GM15510 (cell line): ENCODE data around the gene PPP1R14D.

Experiments used
- POLR2A ChIP-seq: IDR thresholded peaks from 3 replicates; pipeline ENCODE4 v1.6.1; 2011; ENCODE audit warnings: borderline replicate concordance; ENCODE audit not compliant: insufficient read length; ENCODE audit errors: extremely low read depth

Gene PPP1R14D

DNA sequence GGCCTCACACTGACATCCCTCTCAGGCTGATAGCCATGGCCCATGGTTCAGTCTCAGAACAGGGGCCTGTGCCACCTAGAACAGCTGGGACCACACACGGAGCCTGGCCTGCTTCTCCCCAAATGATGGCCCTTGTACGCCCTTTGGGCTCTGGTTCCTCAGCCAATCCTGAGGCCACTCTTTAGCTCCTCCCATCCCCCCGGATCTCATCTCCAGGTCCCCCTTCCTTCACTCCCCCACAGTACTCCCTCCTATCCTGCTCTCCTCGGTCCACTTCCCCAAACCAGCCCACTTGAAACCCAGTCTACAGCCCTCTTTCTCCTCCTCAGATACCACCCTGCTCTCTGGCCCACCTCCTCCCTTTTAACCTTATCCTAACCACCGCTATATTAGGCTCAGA lies 39.4 kb downstream of the PPP1R14D start:
- TF ChIP-seq POLR2A, result no peak

DNA sequence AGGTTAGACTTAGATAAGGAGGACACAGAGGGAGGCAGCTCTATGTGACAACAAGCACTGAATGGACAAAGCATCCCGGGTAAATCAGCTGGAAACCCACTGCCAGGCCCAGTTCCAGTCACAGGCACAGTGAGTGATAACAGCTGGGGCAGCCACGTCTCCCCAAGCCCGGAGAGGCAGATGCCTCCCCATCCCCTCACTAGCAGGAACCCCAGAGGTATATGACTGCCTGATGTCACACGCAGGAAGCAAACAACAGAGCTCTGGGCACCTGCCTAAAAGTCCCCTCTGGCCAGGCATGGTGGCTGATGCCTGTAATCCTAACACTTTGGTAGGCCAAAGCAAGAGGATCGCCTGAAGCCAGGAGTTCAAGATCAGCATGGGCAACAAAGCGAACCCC lies 40.5 kb downstream of the PPP1R14D start:
- TF ChIP-seq POLR2A, result no peak

DNA sequence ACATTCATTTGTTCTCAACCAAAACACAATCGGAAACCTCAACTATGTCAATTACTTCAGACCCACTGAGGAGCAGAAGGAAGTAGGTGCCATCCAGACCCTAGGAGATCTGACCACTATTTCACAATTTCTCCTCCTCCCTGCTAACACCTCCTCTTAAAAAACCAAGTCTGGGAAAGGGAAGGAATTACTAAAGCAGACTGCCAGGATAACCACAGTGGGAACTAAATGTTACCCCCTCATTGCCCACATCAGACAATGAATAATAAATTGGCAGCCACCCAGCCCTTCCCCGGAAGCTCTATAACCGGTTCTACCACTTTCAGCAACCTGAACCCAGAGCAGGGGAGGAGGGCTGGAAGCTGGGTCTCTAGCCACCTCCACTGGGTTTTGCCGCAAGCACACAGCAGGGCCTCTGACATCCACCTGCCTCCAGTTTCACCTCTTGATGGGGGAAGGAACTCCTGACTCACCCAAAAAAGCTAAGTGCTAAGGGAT lies 41.1 kb downstream of the PPP1R14D start:
- TF ChIP-seq POLR2A, result no peak

DNA sequence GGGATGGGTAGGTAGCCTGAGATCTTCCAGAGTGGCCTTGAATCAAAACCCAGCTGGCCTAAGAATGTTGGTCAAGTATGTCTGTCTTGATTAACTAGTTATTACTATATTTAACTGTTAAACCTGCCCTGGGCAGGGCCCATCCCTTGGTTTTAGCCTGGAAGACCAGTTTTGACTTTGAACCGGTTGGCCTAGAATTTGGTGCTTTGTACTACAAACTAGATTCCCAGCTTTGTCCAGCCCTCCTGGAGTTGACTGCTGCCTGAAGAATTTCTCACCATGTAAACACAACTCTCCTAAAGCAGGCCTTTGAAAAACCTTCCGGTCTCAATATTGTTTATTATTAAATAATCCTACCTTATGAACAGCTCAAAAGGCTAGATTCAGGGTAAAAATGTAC lies 42.7 kb downstream of the PPP1R14D start:
- TF ChIP-seq POLR2A, result no peak

DNA sequence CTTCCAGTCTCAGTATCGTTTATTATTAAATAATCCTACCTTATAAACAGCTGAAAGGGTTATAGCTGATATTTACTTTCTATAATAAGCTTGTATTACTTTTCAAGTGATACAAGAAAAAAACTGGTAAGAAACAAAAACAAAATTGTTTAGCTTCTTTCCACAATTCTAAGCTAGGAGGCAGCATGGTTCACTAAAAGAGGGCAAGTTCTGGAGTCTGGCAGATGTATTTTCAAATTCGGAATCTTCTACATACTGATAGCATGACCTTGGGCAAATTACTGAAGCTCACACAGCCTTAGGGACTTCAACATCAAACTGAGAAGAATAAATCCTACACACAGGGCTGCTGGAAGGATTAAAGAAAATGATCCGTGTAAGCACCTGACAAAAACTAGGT lies 43.3 kb downstream of the PPP1R14D start:
- no peak for TF ChIP-seq POLR2A

DNA sequence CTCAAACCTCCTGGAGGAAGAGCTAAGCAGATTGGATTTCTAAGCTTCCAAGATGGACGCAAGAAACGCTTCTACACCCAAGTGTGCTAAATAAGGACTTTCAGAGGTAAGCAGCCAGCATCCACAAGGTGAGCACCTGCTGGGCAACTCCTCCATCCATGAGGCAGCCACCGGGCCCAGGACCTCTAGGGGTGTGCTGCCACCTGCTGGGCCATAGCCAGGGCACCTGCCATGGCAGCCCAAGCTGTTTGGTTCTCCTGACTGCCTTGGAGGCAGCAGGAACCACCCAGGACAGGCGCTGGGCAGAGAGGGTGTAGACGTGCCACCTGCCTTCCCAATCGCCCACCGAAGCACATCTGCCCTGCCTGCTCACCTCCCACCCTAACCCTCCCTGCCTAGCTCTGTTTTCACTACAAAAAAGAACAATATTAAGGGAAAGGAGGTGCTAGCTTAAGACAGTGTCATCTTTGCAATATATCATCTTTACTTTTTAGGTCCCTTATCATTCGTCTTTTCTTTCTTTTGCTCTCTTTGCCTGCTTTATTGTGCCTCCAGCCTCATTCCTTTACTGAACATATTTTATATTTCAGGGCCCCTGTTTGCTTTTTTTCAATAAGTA lies 45.8 kb downstream of the PPP1R14D start:
- no peak for TF ChIP-seq POLR2A

DNA sequence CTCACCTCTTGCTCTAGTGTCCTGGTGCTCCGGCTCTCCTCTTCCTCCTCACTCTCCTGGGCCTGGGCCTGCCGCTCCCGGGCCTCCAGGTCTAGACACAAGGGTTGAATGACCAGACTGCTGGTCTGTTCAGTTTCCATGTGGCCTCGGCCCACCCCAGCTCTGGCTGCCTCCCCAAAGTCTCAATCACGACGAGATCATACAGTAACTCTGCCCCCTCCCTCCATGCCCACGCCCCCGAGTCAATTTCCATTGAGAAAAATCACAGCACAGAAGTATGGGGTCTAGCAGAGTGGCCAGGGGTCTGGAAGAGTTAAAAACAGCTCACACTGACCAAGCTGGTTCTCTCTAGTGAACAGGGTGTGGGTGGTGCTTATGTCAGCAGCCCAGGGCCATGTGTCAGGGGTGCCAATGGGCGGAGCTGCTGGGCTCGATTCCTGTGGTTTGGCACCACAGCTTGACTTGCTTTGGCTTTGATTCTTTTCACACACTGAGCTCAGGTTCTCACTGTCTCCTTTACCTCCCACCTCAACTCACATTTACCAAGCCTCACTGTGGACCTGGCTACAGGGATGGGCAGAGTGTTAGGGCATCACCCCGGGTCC lies 51.9 kb downstream of the PPP1R14D start:
- no peak for TF ChIP-seq POLR2A

DNA sequence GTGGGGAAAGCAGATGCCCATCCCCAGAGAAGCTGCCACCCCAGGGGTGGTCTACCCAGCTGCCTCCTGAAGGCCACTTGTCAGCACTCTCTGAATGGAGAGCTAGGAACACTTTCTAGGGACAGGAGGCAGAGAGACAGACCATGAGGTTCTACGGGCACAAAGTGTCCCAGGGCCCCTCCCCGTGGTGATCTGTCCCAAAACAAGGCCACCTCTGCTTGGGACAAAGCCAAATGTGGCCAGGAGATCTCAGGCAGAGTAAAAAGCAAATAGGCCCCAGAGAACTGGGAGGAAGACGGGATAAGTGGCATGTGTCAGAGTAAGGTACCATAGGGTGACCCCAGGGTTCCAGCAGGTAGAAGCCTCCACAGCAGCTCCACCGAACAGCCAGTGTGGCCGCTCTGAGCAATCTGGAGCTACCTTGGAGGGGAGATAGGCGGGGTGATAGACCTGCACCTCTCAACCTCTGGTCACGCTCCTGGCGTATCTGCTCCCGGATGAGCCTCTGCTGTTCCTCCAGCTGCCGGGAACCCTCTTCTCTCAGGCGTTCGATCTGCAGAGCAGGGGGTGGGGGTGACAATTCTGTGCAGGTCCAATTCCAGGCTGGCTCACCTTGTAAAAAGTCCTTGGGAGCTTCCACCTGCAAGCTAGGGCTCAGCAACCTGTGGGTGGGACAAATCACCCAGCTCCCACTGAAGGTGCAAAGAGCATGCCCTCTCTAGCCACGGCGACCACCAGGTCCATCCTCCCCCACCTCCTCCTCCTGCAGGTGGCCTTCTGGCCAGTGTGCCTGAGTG lies 52.6 kb downstream of the PPP1R14D start:
- TF ChIP-seq POLR2A, result no peak

DNA sequence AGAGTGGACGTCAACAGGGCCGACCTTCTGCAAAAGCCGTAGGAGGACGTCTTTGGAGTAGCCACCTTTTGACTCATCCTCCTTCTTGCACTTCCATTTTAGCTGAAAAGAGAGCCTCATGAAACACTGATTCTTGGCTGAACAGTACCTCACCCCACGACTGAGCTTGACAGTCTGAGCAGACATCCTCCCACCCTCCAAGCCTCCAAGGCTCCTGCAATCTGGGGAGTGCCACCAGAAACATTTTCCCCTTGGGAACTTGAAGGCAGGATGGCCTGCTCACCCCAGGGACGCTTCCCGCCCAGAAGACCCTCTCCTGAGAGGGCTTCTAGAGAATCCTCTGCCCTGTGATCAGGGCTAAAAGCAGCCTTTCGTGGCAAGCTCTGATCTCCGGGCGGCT lies 53.5 kb downstream of the PPP1R14D start:
- TF ChIP-seq POLR2A, result no peak

DNA sequence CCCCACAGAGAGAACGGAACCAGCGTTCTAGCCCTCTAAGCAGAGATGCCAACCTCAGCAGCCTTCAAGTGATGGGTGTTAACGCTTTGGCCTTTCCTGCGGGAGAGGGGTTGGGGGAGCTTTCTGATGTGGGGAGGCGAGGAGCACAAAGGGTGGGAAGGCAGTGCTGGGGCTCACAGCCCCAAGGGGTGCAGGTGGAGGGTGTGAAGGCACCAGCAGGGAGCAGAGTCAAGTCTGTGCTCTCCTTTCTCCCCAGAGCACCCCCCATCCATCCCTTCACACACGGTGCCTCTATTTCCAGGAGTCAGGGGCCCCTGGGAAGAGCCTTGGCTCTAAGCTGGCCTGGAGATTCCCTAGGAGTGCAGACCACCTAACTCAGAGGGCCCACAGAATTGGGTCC lies 54.6 kb downstream of the PPP1R14D start:
- TF ChIP-seq POLR2A, result no peak

DNA sequence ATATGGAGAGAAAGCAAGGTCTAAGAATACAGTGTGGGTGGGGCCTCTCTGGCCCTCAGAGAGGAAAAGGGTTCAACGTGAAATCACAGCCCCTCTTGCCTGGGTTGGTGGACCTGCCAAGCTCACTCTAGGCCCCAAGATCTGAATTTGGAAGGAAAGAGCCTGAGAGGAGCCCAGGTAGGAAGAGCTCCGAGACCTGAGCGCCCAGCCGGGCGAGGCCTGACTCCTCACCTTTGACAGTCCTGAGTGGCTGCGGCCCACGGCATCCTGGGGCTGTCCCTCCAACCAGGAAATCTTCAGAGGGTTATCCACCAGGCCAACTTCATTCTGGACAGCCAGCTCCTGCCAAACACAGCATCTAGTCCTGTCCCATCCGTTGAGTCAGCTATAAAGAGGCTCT lies 55.0 kb downstream of the PPP1R14D start:
- TF ChIP-seq POLR2A, result no peak

DNA sequence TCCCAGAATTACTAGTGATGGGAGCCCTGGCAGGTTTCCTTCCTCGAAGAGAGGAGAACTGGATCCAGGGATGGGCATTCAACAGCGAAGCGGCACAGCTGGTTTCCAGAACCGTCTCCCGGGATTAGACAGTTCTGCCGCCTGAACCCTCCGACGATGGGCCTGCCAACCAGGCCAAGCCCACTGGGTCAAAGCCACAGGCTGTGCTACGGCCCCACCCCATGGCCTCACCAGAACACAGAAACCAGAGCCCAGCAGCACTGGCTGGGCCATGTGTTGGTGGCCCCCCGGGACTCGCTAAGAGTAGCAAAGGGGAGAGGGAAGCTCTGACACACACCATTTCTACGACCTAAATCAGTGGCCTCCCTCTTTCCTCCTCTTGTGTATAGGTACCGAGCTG lies 56.5 kb downstream of the PPP1R14D start:
- no peak for TF ChIP-seq POLR2A

DNA sequence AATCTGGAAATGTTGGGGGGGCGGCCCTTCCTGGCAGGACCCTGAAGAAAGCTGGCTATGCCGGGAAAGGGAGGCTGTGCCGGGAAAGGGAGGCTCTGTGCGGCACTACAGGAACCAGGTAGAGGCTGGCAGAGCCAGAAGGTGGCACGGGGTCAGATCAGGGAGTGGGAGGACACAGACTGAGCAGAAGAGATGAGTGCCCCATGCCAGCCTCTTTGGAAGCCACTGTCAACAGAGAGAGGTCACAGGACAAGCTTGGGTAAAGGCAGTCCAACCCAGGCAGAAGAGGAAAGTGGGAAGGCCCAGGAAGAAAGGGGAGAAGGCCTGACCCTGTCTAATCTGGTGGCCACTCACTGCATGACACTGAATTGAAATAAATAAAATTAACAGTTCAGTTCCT lies 57.3 kb downstream of the PPP1R14D start:
- TF ChIP-seq POLR2A, result no peak

DNA sequence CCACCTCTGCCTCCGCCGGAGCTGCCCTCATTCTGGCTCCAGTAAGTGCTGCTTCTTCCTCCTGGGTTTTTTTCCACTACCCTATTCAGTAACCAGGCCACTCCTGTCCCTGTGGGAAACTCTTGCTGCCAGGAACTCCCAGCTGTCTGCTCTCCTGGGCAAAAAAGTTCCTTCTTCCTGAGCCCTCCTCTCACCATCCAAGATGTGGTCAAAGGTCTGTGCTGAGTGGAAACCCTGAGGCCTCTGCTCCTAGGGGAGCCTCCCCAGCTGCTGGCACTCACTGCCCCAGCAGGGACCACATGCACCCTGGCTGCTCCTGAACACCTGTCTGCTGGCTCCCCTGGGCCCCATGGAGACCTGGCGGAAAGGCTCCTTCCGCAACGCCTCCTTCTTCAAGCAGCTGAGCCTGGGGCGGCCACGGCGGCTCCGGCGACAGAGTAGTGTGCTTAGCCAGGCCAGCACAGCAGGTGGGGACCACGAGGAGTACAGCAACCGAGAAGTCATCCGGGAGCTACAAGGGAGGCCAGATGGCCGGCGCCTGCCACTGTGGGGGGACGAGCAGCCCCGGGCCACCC lies 58.3 kb downstream of the PPP1R14D start:
- no peak for TF ChIP-seq POLR2A
